ENCODE results near the gene PDSS2.
"Not testable (repeated sequence)": the region's sequence is repeated elsewhere in the genome, so short reads cannot be mapped to it uniquely, and the experiment has no call there.

PDSS2 gene

GRCh38 chr6:107473660-107474059, 14.3 kb upstream of the PDSS2 start:
- no peak for DNase-seq

- no peak for DNase-seq
Measured at GRCh38 chr6:107470364-107470763, 11.0 kb upstream of the PDSS2 start.

- DNase-seq = no peak
Measured at GRCh38 chr6:107466062-107466461, 6.7 kb upstream of the PDSS2 start.

- no peak for DNase-seq
Measured at GRCh38 chr6:107460083-107460631, 793 bp upstream of the PDSS2 start.

GRCh38 chr6:107458672-107459282, 587 bp downstream of the PDSS2 start:
- DNase-seq = no peak

GRCh38 chr6:107448776-107449175, 10.6 kb downstream of the PDSS2 start:
- DNase-seq = no peak

GRCh38 chr6:107447663-107448216, 11.6 kb downstream of the PDSS2 start:
- no peak for DNase-seq

- no peak for DNase-seq
Measured at GRCh38 chr6:107444277-107444676, 15.1 kb downstream of the PDSS2 start.

GRCh38 chr6:107443608-107444267, 15.6 kb downstream of the PDSS2 start:
- DNase-seq = no peak

GRCh38 chr6:107442938-107443607, 16.3 kb downstream of the PDSS2 start:
- no peak for DNase-seq

- no peak for DNase-seq
Measured at GRCh38 chr6:107441682-107442081, 17.7 kb downstream of the PDSS2 start.

GRCh38 chr6:107440936-107441335, 18.4 kb downstream of the PDSS2 start:
- DNase-seq = no peak

- no peak for DNase-seq
Measured at GRCh38 chr6:107439406-107439805, 20.0 kb downstream of the PDSS2 start.

GRCh38 chr6:107437691-107438090, 21.7 kb downstream of the PDSS2 start:
- no peak for DNase-seq

GRCh38 chr6:107436881-107437280, 22.5 kb downstream of the PDSS2 start:
- no peak for DNase-seq

GRCh38 chr6:107435798-107436197, 23.6 kb downstream of the PDSS2 start:
- no peak for DNase-seq

GRCh38 chr6:107434812-107435211, 24.6 kb downstream of the PDSS2 start:
- DNase-seq = no peak

- DNase-seq = not testable (repeated sequence)
Measured at GRCh38 chr6:107425951-107426350, 33.4 kb downstream of the PDSS2 start.

- DNase-seq = no peak
Measured at GRCh38 chr6:107423474-107423990, 35.8 kb downstream of the PDSS2 start.

GRCh38 chr6:107421696-107422256, 37.6 kb downstream of the PDSS2 start:
- DNase-seq = no peak

- no peak for DNase-seq
Measured at GRCh38 chr6:107419733-107420132, 39.6 kb downstream of the PDSS2 start.

- no peak for DNase-seq
Measured at GRCh38 chr6:107418118-107418517, 41.2 kb downstream of the PDSS2 start.

- DNase-seq = no peak
Measured at GRCh38 chr6:107416145-107416544, 43.2 kb downstream of the PDSS2 start.

All from effector CD8-positive, alpha-beta T cell (primary cell).